ENCODE results near the gene TMEM232. TPM values are rescaled to one million over a fixed set of nuclear protein-coding genes. Genes with fewer than 3 reads are reported as not detected.
"Not testable (repeated sequence)": the region's sequence is repeated elsewhere in the genome, so short reads cannot be mapped to it uniquely, and the experiment has no call there.

The TMEM232 gene
- total and polyA plus RNA-seq, 2 of the 4 experiments (the other 2 are of a cell fraction) = 0.17 to 0.36 TPM

DNA sequence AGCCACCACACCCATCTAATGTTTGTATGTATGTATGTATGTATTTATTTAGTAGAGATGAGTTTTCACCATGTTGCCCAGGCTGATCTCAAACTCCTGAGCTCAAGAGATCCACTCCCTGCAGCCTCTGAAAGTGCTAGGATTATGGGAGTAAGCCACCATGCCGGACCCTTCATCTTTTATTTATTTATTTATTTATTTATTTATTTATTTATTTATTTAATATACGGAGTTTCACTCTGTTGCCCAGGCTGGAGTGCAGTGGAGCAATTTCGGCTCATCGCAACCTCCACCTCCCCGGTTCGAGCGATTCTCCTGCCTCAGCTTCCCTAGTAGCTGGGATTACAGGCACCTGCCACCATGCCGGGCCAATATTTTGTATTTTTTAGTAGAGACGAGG lies 49.9 kb downstream of the TMEM232 start:
- H2BK120ac ChIP-seq (ENCODE audit: low read depth, low read length); H2BK15ac ChIP-seq (ENCODE audit: low read depth, low read length); H3K14ac ChIP-seq (replicated peaks; ENCODE audit: low read depth, low read length); BruUV-seq (replicated peaks); H4K5ac ChIP-seq (ENCODE audit: low read depth, low read length); H3K4me2 ChIP-seq (ENCODE audit: low read depth, low read length); H3K9me1 ChIP-seq (ENCODE audit: insufficient read depth, low read length); H3K4me3 ChIP-seq (ENCODE audit: insufficient read depth, low read depth, low read length); H3K27ac ChIP-seq (ENCODE audit: insufficient read depth, low read length); dilution Hi-C loops (cut with HindIII; ENCODE audit: low sequenced_read_pairs, unreplicated experiment); in situ Hi-C loops (cut with MboI; ENCODE audit: low sequenced_read_pairs); H3K9ac ChIP-seq (ENCODE audit: low read depth, low read length); H3K18ac ChIP-seq (ENCODE audit: low read depth, low read length); H2AK5ac ChIP-seq (ENCODE audit: low read depth, low read length); H2AK9ac ChIP-seq (replicated peaks; ENCODE audit: low read depth, low read length, poor library complexity); H3K23ac ChIP-seq (ENCODE audit: low read depth, low read length); POLR2A ChIA-PET (ENCODE audit: unreplicated experiment); H2BK20ac ChIP-seq (ENCODE audit: low read depth, low read length); H3K4me1 ChIP-seq (ENCODE audit: control insufficient read depth, insufficient read depth, low read length); H2AFZ ChIP-seq (replicated peaks; ENCODE audit: low read length, poor library complexity); H4K8ac ChIP-seq (ENCODE audit: low read depth in 2 of 2, low read length in 2 of 2); H3K4ac ChIP-seq (ENCODE audit: low read depth, low read length); H3K79me1 ChIP-seq (ENCODE audit: low read depth in 1 of 2, low read length in 2 of 2); ATAC-seq (ENCODE audit: low read depth); H3K9me3 ChIP-seq (ENCODE audit: control insufficient read depth, insufficient read depth, low read length); H3K36me3 ChIP-seq (ENCODE audit: control insufficient read depth, insufficient read depth, low read length); H3K56ac ChIP-seq (ENCODE audit: extremely low read depth, insufficient read depth, low read length); CTCF ChIA-PET; DNase-seq; H3K27me3 ChIP-seq (ENCODE audit: control insufficient read depth, insufficient read depth, low read length); H4K20me1 ChIP-seq (ENCODE audit: insufficient read depth, low read length); H4K91ac ChIP-seq (ENCODE audit: insufficient read depth, low read depth, low read length); intact Hi-C loops (cut with micrococcal nuclease); H2BK5ac ChIP-seq (ENCODE audit: low read depth, low read length, poor library complexity, severe bottlenecking): not testable (repeated sequence)
- 80% methylated on average over 1 of the region's 9 CpGs; no CpG with 5 or more reads in 1 of the 2 experiments for WGBS, 2 experiments (ENCODE audit: extremely low coverage in 2 of 2, insufficient read length in 1 of 2)
